H9 (cell line): ENCODE results near the gene DCUN1D4. TPM values are rescaled to one million over a fixed set of nuclear protein-coding genes. Genes with fewer than 3 reads are reported as not detected.

Experiments used
- DNase-seq: peaks from one replicate; pipeline ENCODE4 v3.0.0-alpha.2; 2017
- H2AFZ ChIP-seq: one replicate; pipeline ENCODE4 v1.6.1; 2013; ENCODE audit warnings: mild to moderate bottlenecking, low read length, control low read depth, moderate library complexity
- H2AK5ac ChIP-seq: 2 replicates; pipeline ENCODE4 v1.6.1; 2013; ENCODE audit warnings: low read length, control low read depth, mixed read lengths; ENCODE audit not compliant: insufficient read length
- H2BK120ac ChIP-seq: one replicate; pipeline ENCODE4 v1.6.1; 2013; ENCODE audit warnings: low read depth, mild to moderate bottlenecking, low read length, control low read depth, inconsistent platforms; ENCODE audit not compliant: poor library complexity, severe bottlenecking
- H2BK12ac ChIP-seq: 2 replicates; pipeline ENCODE4 v1.6.1; 2013; ENCODE audit warnings: low read length, control low read depth, mixed read lengths, low read depth; ENCODE audit not compliant: insufficient read length
- H2BK15ac ChIP-seq: 2 replicates; pipeline ENCODE4 v1.6.1; 2013; ENCODE audit warnings: low read depth, low read length, control low read depth
- H2BK20ac ChIP-seq: one replicate; pipeline ENCODE4 v1.6.1; 2013; ENCODE audit warnings: low read depth, mild to moderate bottlenecking, low read length, control low read depth, inconsistent platforms; ENCODE audit not compliant: poor library complexity, severe bottlenecking
- H2BK5ac ChIP-seq: 2 replicates; pipeline ENCODE4 v1.6.1; 2013; ENCODE audit warnings: low read length, control low read depth, mixed read lengths; ENCODE audit not compliant: insufficient read length
- H3K14ac ChIP-seq: 2 replicates; pipeline ENCODE4 v1.6.1; 2013; ENCODE audit warnings: low read length, control low read depth; ENCODE audit not compliant: insufficient read depth
- H3K18ac ChIP-seq: 2 replicates; pipeline ENCODE4 v1.6.1; 2013; ENCODE audit warnings: low read depth, mild to moderate bottlenecking, mixed read lengths, low read length, control low read depth; ENCODE audit not compliant: insufficient read length
- H3K23ac ChIP-seq: 2 replicates; pipeline ENCODE4 v1.6.1; 2013; ENCODE audit warnings: low read length, control low read depth, mixed read lengths, low read depth; ENCODE audit not compliant: insufficient read length
- H3K23me2 ChIP-seq: 2 replicates; pipeline ENCODE4 v1.6.1; 2013; ENCODE audit warnings: low read depth, mild to moderate bottlenecking, mixed read lengths, low read length, control low read depth; ENCODE audit not compliant: insufficient read length, poor library complexity, severe bottlenecking
- H3K27ac ChIP-seq: 2 replicates; pipeline ENCODE4 v1.5.1; 2013; ENCODE audit warnings: low read length, control low read depth, mixed read lengths, low read depth; ENCODE audit not compliant: insufficient read length
- H3K27me3 ChIP-seq: 2 replicates; pipeline ENCODE4 v1.6.1; 2013; ENCODE audit warnings: low read length, control low read depth, inconsistent platforms; ENCODE audit not compliant: insufficient read depth
- H3K4ac ChIP-seq: 2 replicates; pipeline ENCODE4 v1.6.1; 2013; ENCODE audit warnings: low read depth, mild to moderate bottlenecking, control low read depth, inconsistent platforms, low read length, moderate library complexity
- H3K4me1 ChIP-seq: 2 replicates; pipeline ENCODE4 v1.6.1; 2013; ENCODE audit warnings: low read length, control low read depth, inconsistent platforms; ENCODE audit not compliant: insufficient read depth
- H3K4me2 ChIP-seq: 2 replicates; pipeline ENCODE4 v1.6.1; 2013; ENCODE audit warnings: low read length, control low read depth, mixed read lengths; ENCODE audit not compliant: insufficient read length, insufficient read depth
- H3K56ac ChIP-seq: 2 replicates; pipeline ENCODE4 v1.6.1; 2013; ENCODE audit warnings: low read depth, mild to moderate bottlenecking, mixed read lengths, low read length, control low read depth; ENCODE audit not compliant: insufficient read length
- H3K79me1 ChIP-seq: 2 replicates; pipeline ENCODE4 v1.6.1; 2013; ENCODE audit warnings: low read depth, mild to moderate bottlenecking, moderate library complexity, low read length, control low read depth, inconsistent platforms; ENCODE audit not compliant: insufficient read depth, poor library complexity, severe bottlenecking
- H3K79me2 ChIP-seq: 2 replicates; pipeline ENCODE4 v1.6.1; 2013; ENCODE audit warnings: low read length, control low read depth, inconsistent platforms; ENCODE audit not compliant: insufficient read depth
- H3K9ac ChIP-seq: 2 replicates; pipeline ENCODE4 v1.6.1; 2013; ENCODE audit warnings: low read length, control low read depth, mixed read lengths; ENCODE audit not compliant: insufficient read length; ENCODE audit errors: extremely low read depth
- H3K9me3 ChIP-seq: one replicate; pipeline ENCODE4 v1.6.1; 2013; ENCODE audit warnings: low read depth, low read length, inconsistent platforms; ENCODE audit not compliant: control insufficient read depth
- H3T11ph ChIP-seq: one replicate; pipeline ENCODE4 v1.6.1; 2013; ENCODE audit warnings: mild to moderate bottlenecking, low read length, control low read depth, inconsistent platforms
- H4K20me1 ChIP-seq: one replicate; pipeline ENCODE4 v1.6.1; 2013; ENCODE audit not compliant: control insufficient read depth, insufficient read length, insufficient read depth
- H4K5ac ChIP-seq: 2 replicates; pipeline ENCODE4 v1.6.1; 2013; ENCODE audit warnings: low read depth, mild to moderate bottlenecking, mixed read lengths, low read length, control low read depth; ENCODE audit not compliant: insufficient read length
- H4K8ac ChIP-seq: replicated peaks from 2 replicates; pipeline ENCODE4 v1.6.1; 2013; ENCODE audit warnings: low read length, control low read depth, mixed read lengths, low read depth; ENCODE audit not compliant: insufficient read length
- H4K91ac ChIP-seq: 2 replicates; pipeline ENCODE4 v1.6.1; 2013; ENCODE audit warnings: low read depth, mild to moderate bottlenecking, moderate library complexity, mixed read lengths, low read length, control low read depth; ENCODE audit not compliant: insufficient read length
- H3K27ac Mint-ChIP-seq, 3 experiments: 2 replicates in 2 of 3; 3 replicates in 1 of 3; pipeline ENCODE4 v1.8.0; 2020 to 2021; ENCODE audit warnings: mixed read lengths in 3 of 3, mild to moderate bottlenecking in 1 of 3, moderate library complexity in 1 of 3
- H3K27me3 Mint-ChIP-seq: 2 replicates; pipeline ENCODE4 v1.8.0; 2021; ENCODE audit warnings: low read depth, mild to moderate bottlenecking, moderate library complexity, mixed read lengths
- H3K36me3 Mint-ChIP-seq, 3 experiments: 2 replicates in 2 of 3; 3 replicates in 1 of 3; pipeline ENCODE4 v1.8.0; 2020 to 2021; ENCODE audit warnings: low read depth in 3 of 3, mixed read lengths in 3 of 3; ENCODE audit not compliant: insufficient read depth in 1 of 3
- H3K4me1 Mint-ChIP-seq, 2 experiments: 2 replicates each; pipeline ENCODE4 v1.8.0; 2020; ENCODE audit warnings: mixed read lengths in 2 of 2
- H3K4me3 Mint-ChIP-seq, 2 experiments: 2 replicates in 1 of 2; 3 replicates in 1 of 2; pipeline ENCODE4 v1.8.0; 2020 to 2021; ENCODE audit warnings: mild to moderate bottlenecking in 2 of 2, mixed read lengths in 2 of 2, moderate library complexity in 1 of 2
- H3K9me3 Mint-ChIP-seq, 2 experiments: 2 replicates in 1 of 2; 3 replicates in 1 of 2; pipeline ENCODE4 v1.8.0; 2020; ENCODE audit warnings: mild to moderate bottlenecking in 2 of 2, mixed read lengths in 2 of 2, moderate library complexity in 1 of 2
- CTCF ChIP-seq: fragments of 200-600 bp; sonication (generic); conservative IDR thresholded peaks from 3 replicates; pipeline ENCODE4 v1.8.0; 2021; ENCODE audit warnings: antibody characterized with exemption, mild to moderate bottlenecking
- WGBS: extraction: QIAGEN DNeasy Blood & Tissue Kit; methylation state at CpG from one replicate; pipeline ENCODE4 v1.1.7; 2013; ENCODE audit warnings: missing lambda C conversion rate, low lambda C conversion rate, mixed read lengths; ENCODE audit not compliant: insufficient read length; ENCODE audit errors: extremely low coverage; 5-methylcytosine and 5-hydroxymethylcytosine counted together
- total RNA-seq: library from RNA; stranded (reverse); gene quantifications from 2 replicates; pipeline ENCODE4 v1.2.1, GENCODE V29; 2021

Gene DCUN1D4
- total RNA-seq, 1 experiment from 2014 or later, result 46.7 TPM

- H2AFZ ChIP-seq, result no peak overlapping the region
- H2BK12ac ChIP-seq, result no peak overlapping the region
- no peak overlapping the region for H3K9ac ChIP-seq
- H3K4me2 ChIP-seq, result no peak overlapping the region
- no peaks in the 10 kb centered on the region for H3K27me3 Mint-ChIP-seq
- TF ChIP-seq CTCF, result no peak
- no peak overlapping the region for H4K8ac ChIP-seq
- no peak overlapping the region for H3K18ac ChIP-seq
- H2BK120ac ChIP-seq, result no peak overlapping the region
- peaks cover 40% of the 10 kb centered on the region; the same call in 1 of the 2 replicates for H3K79me2 ChIP-seq
- H2BK5ac ChIP-seq, result no peak overlapping the region
- peaks cover 61 to 89% of the 10 kb centered on the region in 2 experiments for H3K4me1 Mint-ChIP-seq
- H4K91ac ChIP-seq, result no peak overlapping the region
- H3K56ac ChIP-seq, result no peak overlapping the region
- H3K4me1 ChIP-seq, result peaks cover 5% of the 10 kb centered on the region
- H3K9me3 ChIP-seq, result no peaks in the 10 kb centered on the region
- H3K79me1 ChIP-seq, result peaks cover 6% of the 10 kb centered on the region
- H3K23me2 ChIP-seq, result no peaks in the 10 kb centered on the region
- H2AK5ac ChIP-seq, result no peak overlapping the region
- peak overlapping the region; percentile 11 to 68 (median 55); a peak in 4 of 7 replicates for H3K27ac Mint-ChIP-seq
- no CpG with 5 or more reads among the region's 4 CpGs for WGBS
- H3K4me3 Mint-ChIP-seq, result peak overlapping the region in 1 of 2 experiments; percentile 6; a peak in 1 of 5 replicates
- H3K9me3 Mint-ChIP-seq, result no peaks in the 10 kb centered on the region
- H3T11ph ChIP-seq, result no peak overlapping the region
- H2BK15ac ChIP-seq, result no peak overlapping the region
- no peak for DNase-seq
- no peak overlapping the region for H3K27ac ChIP-seq
- no peak overlapping the region for H4K5ac ChIP-seq
- no peaks in the 10 kb centered on the region for H3K36me3 Mint-ChIP-seq
- H3K27me3 ChIP-seq, result no peaks in the 10 kb centered on the region
- H3K4ac ChIP-seq, result no peak overlapping the region
- no peaks in the 10 kb centered on the region for H4K20me1 ChIP-seq
- no peak overlapping the region for H3K23ac ChIP-seq
- H3K14ac ChIP-seq, result no peak overlapping the region
- no peak overlapping the region for H2BK20ac ChIP-seq
Observed at GRCh38 chr4:51850294-51850693, 7.3 kb downstream of the DCUN1D4 start.
